GM21576 (cell line): Measurements from ENCODE around the gene ZFAND3.
A peak's percentile ranks its signal among the peaks of the same experiment; 100 is the strongest.

ENCODE experiments used
- ATAC-seq: cut with Tn5 transposase; IDR thresholded peaks from one replicate; pipeline ENCODE4 v1.9.1; 2021; ENCODE audit warnings: mild to moderate bottlenecking, moderate library complexity; ENCODE audit not compliant: unreplicated experiment

The ZFAND3 gene, protein sequence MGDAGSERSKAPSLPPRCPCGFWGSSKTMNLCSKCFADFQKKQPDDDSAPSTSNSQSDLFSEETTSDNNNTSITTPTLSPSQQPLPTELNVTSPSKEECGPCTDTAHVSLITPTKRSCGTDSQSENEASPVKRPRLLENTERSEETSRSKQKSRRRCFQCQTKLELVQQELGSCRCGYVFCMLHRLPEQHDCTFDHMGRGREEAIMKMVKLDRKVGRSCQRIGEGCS

GRCh38 chr6:37819177-37819801 is at the start of gene ZFAND3:
TSS of gene ZFAND3 (plus strand) at chr6:37819727. CDS start at chr6:37819946, 219 bp downstream.
- ATAC-seq, result peak; percentile 78

GRCh38 chr6:37774028-37774680 is 45.4 kb upstream of the ZFAND3 start:
- ATAC-seq, result no peak

DNA sequence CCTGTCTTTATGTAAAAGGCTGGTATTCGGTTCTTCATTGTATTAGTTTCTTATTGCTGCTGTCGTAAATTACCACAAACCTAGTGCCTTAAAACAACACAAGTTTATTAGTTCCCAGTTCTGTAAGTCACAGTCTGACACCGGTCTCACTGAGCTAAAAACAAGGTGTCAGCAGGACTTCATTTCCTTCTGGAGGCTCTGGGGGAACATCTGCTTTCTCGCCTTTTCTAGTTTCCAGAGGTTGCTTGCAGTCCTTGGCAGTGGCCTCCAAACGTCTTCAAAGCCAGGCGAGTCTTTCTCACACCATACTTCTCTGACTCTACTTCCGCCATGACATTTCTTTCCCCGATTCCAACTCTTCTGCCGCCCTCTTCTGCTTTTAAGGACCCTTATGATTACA is 43.0 kb upstream of the ZFAND3 start:
- ATAC-seq, result no peak

- ATAC-seq, result no peak
These were observed 42.2 kb upstream of the ZFAND3 start for GRCh38 chr6:37777272-37777834.

- ATAC-seq, result no peak
These were observed 40.3 kb upstream of the ZFAND3 start for GRCh38 chr6:37779111-37779800.

GRCh38 chr6:37779902-37780628 is 39.5 kb upstream of the ZFAND3 start:
- no peak for ATAC-seq

DNA sequence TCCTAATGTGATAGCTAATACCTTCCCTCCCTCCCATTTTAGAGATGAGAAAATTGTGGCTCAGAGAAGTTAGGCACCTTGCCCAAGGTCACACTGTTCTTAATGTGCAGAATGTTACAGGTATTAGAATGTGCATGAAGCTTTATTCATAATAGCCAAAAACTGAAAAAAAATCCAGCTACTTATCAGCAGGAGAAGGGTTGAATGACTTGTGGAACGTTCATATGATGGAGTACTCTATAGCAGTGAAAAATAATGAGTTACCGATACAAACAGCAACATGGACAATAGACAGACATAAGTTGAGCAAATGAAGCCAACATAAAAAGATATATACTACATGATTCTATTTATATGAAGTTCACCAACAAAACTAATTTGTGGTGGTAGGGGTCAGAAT is 37.7 kb upstream of the ZFAND3 start:
- ATAC-seq, result no peak

- no peak for ATAC-seq
These were observed 36.3 kb upstream of the ZFAND3 start for GRCh38 chr6:37783025-37783855.

DNA sequence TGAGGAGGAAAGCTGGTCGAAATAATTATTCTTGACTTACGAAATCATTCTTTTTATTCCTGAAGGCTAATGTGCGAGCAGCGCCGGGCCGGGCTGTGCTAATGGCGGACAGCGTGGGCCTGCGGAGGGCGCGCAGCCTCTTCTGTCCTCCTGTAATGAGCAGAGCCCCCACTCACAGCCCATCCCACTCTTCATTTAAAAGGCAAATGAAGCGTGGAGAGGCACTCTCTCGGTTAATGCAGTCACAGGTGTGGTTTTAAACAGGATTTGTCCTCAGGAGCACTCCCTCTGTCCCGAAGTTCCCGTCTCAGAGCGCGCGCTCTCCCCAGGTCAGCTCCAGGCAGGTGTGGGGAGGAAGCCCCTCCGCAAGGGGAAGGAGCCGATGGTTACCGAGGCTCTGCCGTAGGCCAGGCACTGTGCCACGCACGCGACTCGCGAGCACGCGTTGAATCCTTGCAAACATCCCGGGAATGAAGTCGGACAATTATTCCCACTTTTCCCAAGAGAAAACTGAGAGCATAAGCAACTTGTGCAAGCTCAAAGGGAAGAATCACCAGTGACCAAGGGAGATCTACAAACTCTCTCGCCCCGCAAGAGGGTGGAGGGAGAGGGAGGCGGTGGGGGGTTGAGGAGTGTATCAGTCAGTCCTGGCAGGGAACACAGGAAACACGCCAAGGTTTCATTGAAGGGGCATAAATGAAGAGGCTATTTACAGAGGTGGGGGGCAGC is 35.5 kb upstream of the ZFAND3 start:
- ATAC-seq, result no peak

DNA sequence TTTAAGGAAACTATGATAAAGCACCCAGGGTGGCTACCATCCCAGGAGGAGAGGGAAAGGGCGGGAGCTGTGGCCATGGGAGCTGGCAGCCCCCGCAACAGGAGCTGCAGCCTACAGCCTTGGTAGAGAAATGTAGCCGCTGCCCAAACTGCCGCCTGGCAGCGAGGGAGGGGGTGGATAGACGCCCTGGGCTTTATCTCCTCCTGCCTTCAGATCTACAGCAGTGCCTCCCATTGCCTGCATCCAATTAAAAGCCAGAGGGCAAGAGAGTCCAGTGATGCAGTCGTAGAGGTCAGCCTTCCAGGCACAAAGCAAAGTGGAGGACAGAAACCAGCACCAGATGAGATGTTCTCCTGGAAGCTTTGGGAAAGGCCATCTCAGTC is 35.0 kb upstream of the ZFAND3 start:
- no peak for ATAC-seq

DNA sequence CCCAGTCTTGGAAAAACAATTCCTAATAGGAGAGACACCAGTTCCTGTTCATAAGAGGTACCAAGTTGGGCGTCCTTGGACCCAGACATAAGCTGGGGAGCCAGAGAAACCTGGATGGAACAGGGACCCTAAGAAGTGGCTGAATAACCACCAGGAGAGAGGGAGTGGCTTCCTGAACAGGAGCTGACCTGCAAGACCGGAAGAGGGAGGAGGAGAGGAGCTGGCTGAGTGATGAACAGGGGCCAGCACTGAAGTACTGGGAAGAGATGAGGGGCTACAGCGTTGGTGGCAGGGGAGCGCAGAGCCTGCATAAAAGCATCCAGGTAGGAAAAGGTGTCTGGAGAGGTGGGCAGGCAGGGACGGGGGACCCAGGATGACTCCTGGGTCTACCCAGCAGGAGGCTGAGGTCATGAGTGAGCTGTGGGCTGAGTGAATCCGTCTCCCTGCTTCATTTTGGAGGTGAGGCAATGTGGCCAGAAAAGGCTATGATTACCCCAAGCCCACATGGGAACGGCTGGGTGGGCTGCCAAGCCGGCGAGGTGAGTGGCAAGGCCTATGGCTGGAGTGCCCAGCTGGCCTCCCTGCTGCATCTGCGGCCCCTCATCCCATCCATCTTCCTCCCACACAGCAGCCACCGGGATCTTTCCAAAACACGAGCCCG is 34.4 kb upstream of the ZFAND3 start:
- no peak for ATAC-seq

DNA sequence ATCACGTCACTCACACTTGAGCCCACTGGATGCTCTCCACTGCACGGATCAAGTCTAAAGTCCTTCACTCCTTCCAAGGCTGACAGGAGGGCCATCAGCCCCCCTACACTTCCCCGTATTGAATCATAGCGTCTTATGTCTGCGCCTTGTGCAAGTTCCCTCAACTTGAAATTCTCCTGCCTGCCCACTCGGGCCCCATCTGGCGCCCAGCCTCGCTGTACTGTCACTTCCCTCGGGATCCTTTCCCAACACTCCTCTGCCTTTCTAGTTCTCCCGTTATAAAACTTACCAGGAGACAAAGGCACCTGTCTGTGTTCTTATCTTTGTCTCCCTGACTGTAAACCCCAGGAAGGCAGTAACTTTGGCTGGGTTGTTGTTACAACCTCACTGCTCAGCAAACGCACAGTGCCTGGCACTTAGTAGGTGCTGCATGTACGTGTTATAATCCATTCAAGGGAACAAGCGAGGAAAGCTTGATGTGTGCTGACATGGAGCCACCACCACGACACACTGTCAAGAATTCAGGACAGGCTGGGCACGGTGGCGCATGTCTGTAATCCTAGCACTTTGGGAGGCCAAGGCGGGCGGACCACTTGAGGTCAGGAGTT is 33.8 kb upstream of the ZFAND3 start:
- ATAC-seq, result no peak

- ATAC-seq, result no peak
These were observed 32.3 kb upstream of the ZFAND3 start for GRCh38 chr6:37787216-37787615.

DNA sequence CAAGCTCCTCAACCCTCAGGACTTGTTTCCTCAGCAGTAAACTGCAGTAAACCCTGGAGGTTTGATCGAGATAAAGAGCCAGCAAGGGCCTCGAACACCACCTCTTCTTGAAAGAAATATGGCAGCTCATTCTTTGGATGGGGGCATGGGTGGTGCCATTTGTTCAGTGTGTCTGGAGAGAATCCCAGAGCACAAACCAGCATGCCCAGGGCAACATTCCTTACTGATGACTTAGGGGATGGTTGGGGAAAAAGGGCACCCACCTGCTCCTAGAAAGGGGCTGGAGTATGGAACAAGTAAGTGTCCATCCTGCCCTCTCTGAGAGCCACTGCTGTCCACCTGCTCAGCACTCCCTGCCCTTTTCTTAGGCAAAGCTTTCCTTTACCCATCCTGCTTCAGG is 31.3 kb upstream of the ZFAND3 start:
- ATAC-seq, result no peak

GRCh38 chr6:37791156-37791919 is 28.2 kb upstream of the ZFAND3 start:
- peak; percentile 81 for ATAC-seq

GRCh38 chr6:37792457-37793033 is 27.0 kb upstream of the ZFAND3 start:
- ATAC-seq, result no peak

GRCh38 chr6:37793067-37793466 is 26.5 kb upstream of the ZFAND3 start:
- no peak for ATAC-seq
